H9 (cell line): ENCODE results near the gene GPR137B. TPM values are rescaled to one million over a fixed set of nuclear protein-coding genes. Genes with fewer than 3 reads are reported as not detected.

Source experiments
- DNase-seq: peaks from one replicate; pipeline ENCODE4 v3.0.0-alpha.2; 2017
- H2AFZ ChIP-seq: one replicate; pipeline ENCODE4 v1.6.1; 2013; ENCODE audit warnings: mild to moderate bottlenecking, low read length, control low read depth, moderate library complexity
- H2AK5ac ChIP-seq: 2 replicates; pipeline ENCODE4 v1.6.1; 2013; ENCODE audit warnings: low read length, control low read depth, mixed read lengths; ENCODE audit not compliant: insufficient read length
- H2BK120ac ChIP-seq: one replicate; pipeline ENCODE4 v1.6.1; 2013; ENCODE audit warnings: low read depth, mild to moderate bottlenecking, low read length, control low read depth, inconsistent platforms; ENCODE audit not compliant: poor library complexity, severe bottlenecking
- H2BK12ac ChIP-seq: 2 replicates; pipeline ENCODE4 v1.6.1; 2013; ENCODE audit warnings: low read length, control low read depth, mixed read lengths, low read depth; ENCODE audit not compliant: insufficient read length
- H2BK15ac ChIP-seq: 2 replicates; pipeline ENCODE4 v1.6.1; 2013; ENCODE audit warnings: low read depth, low read length, control low read depth
- H2BK20ac ChIP-seq: one replicate; pipeline ENCODE4 v1.6.1; 2013; ENCODE audit warnings: low read depth, mild to moderate bottlenecking, low read length, control low read depth, inconsistent platforms; ENCODE audit not compliant: poor library complexity, severe bottlenecking
- H2BK5ac ChIP-seq: 2 replicates; pipeline ENCODE4 v1.6.1; 2013; ENCODE audit warnings: low read length, control low read depth, mixed read lengths; ENCODE audit not compliant: insufficient read length
- H3K14ac ChIP-seq: 2 replicates; pipeline ENCODE4 v1.6.1; 2013; ENCODE audit warnings: low read length, control low read depth; ENCODE audit not compliant: insufficient read depth
- H3K18ac ChIP-seq: 2 replicates; pipeline ENCODE4 v1.6.1; 2013; ENCODE audit warnings: low read depth, mild to moderate bottlenecking, mixed read lengths, low read length, control low read depth; ENCODE audit not compliant: insufficient read length
- H3K23ac ChIP-seq: 2 replicates; pipeline ENCODE4 v1.6.1; 2013; ENCODE audit warnings: low read length, control low read depth, mixed read lengths, low read depth; ENCODE audit not compliant: insufficient read length
- H3K23me2 ChIP-seq: 2 replicates; pipeline ENCODE4 v1.6.1; 2013; ENCODE audit warnings: low read depth, mild to moderate bottlenecking, mixed read lengths, low read length, control low read depth; ENCODE audit not compliant: insufficient read length, poor library complexity, severe bottlenecking
- H3K27ac ChIP-seq: 2 replicates; pipeline ENCODE4 v1.5.1; 2013; ENCODE audit warnings: low read length, control low read depth, mixed read lengths, low read depth; ENCODE audit not compliant: insufficient read length
- H3K27me3 ChIP-seq: 2 replicates; pipeline ENCODE4 v1.6.1; 2013; ENCODE audit warnings: low read length, control low read depth, inconsistent platforms; ENCODE audit not compliant: insufficient read depth
- H3K4ac ChIP-seq: 2 replicates; pipeline ENCODE4 v1.6.1; 2013; ENCODE audit warnings: low read depth, mild to moderate bottlenecking, control low read depth, inconsistent platforms, low read length, moderate library complexity
- H3K4me1 ChIP-seq: 2 replicates; pipeline ENCODE4 v1.6.1; 2013; ENCODE audit warnings: low read length, control low read depth, inconsistent platforms; ENCODE audit not compliant: insufficient read depth
- H3K4me2 ChIP-seq: 2 replicates; pipeline ENCODE4 v1.6.1; 2013; ENCODE audit warnings: low read length, control low read depth, mixed read lengths; ENCODE audit not compliant: insufficient read length, insufficient read depth
- H3K56ac ChIP-seq: 2 replicates; pipeline ENCODE4 v1.6.1; 2013; ENCODE audit warnings: low read depth, mild to moderate bottlenecking, mixed read lengths, low read length, control low read depth; ENCODE audit not compliant: insufficient read length
- H3K79me1 ChIP-seq: 2 replicates; pipeline ENCODE4 v1.6.1; 2013; ENCODE audit warnings: low read depth, mild to moderate bottlenecking, moderate library complexity, low read length, control low read depth, inconsistent platforms; ENCODE audit not compliant: insufficient read depth, poor library complexity, severe bottlenecking
- H3K79me2 ChIP-seq: 2 replicates; pipeline ENCODE4 v1.6.1; 2013; ENCODE audit warnings: low read length, control low read depth, inconsistent platforms; ENCODE audit not compliant: insufficient read depth
- H3K9ac ChIP-seq: 2 replicates; pipeline ENCODE4 v1.6.1; 2013; ENCODE audit warnings: low read length, control low read depth, mixed read lengths; ENCODE audit not compliant: insufficient read length; ENCODE audit errors: extremely low read depth
- H3K9me3 ChIP-seq: one replicate; pipeline ENCODE4 v1.6.1; 2013; ENCODE audit warnings: low read depth, low read length, inconsistent platforms; ENCODE audit not compliant: control insufficient read depth
- H3T11ph ChIP-seq: one replicate; pipeline ENCODE4 v1.6.1; 2013; ENCODE audit warnings: mild to moderate bottlenecking, low read length, control low read depth, inconsistent platforms
- H4K20me1 ChIP-seq: one replicate; pipeline ENCODE4 v1.6.1; 2013; ENCODE audit not compliant: control insufficient read depth, insufficient read length, insufficient read depth
- H4K5ac ChIP-seq: 2 replicates; pipeline ENCODE4 v1.6.1; 2013; ENCODE audit warnings: low read depth, mild to moderate bottlenecking, mixed read lengths, low read length, control low read depth; ENCODE audit not compliant: insufficient read length
- H4K8ac ChIP-seq: replicated peaks from 2 replicates; pipeline ENCODE4 v1.6.1; 2013; ENCODE audit warnings: low read length, control low read depth, mixed read lengths, low read depth; ENCODE audit not compliant: insufficient read length
- H4K91ac ChIP-seq: 2 replicates; pipeline ENCODE4 v1.6.1; 2013; ENCODE audit warnings: low read depth, mild to moderate bottlenecking, moderate library complexity, mixed read lengths, low read length, control low read depth; ENCODE audit not compliant: insufficient read length
- H3K27ac Mint-ChIP-seq, 3 experiments: 2 replicates in 2 of 3; 3 replicates in 1 of 3; pipeline ENCODE4 v1.8.0; 2020 to 2021; ENCODE audit warnings: mixed read lengths in 3 of 3, mild to moderate bottlenecking in 1 of 3, moderate library complexity in 1 of 3
- H3K27me3 Mint-ChIP-seq: 2 replicates; pipeline ENCODE4 v1.8.0; 2021; ENCODE audit warnings: low read depth, mild to moderate bottlenecking, moderate library complexity, mixed read lengths
- H3K36me3 Mint-ChIP-seq, 3 experiments: 2 replicates in 2 of 3; 3 replicates in 1 of 3; pipeline ENCODE4 v1.8.0; 2020 to 2021; ENCODE audit warnings: low read depth in 3 of 3, mixed read lengths in 3 of 3; ENCODE audit not compliant: insufficient read depth in 1 of 3
- H3K4me1 Mint-ChIP-seq, 2 experiments: 2 replicates each; pipeline ENCODE4 v1.8.0; 2020; ENCODE audit warnings: mixed read lengths in 2 of 2
- H3K4me3 Mint-ChIP-seq, 2 experiments: 2 replicates in 1 of 2; 3 replicates in 1 of 2; pipeline ENCODE4 v1.8.0; 2020 to 2021; ENCODE audit warnings: mild to moderate bottlenecking in 2 of 2, mixed read lengths in 2 of 2, moderate library complexity in 1 of 2
- H3K9me3 Mint-ChIP-seq, 2 experiments: 2 replicates in 1 of 2; 3 replicates in 1 of 2; pipeline ENCODE4 v1.8.0; 2020; ENCODE audit warnings: mild to moderate bottlenecking in 2 of 2, mixed read lengths in 2 of 2, moderate library complexity in 1 of 2
- WGBS: extraction: QIAGEN DNeasy Blood & Tissue Kit; methylation state at CpG from one replicate; pipeline ENCODE4 v1.1.7; 2013; ENCODE audit warnings: missing lambda C conversion rate, low lambda C conversion rate, mixed read lengths; ENCODE audit not compliant: insufficient read length; ENCODE audit errors: extremely low coverage; 5-methylcytosine and 5-hydroxymethylcytosine counted together
- total RNA-seq: library from RNA; stranded (reverse); gene quantifications from 2 replicates; pipeline ENCODE4 v1.2.1, GENCODE V29; 2021
- TF ChIP-seq, protein P1 (sequence below): fragments of 200-600 bp; sonication (generic); conservative IDR thresholded peaks from 3 replicates; pipeline ENCODE4 v1.8.0; 2021; ENCODE audit warnings: antibody characterized with exemption, mild to moderate bottlenecking

GPR137B gene
- total RNA-seq, 1 experiment from 2014 or later: 5.9 TPM

GRCh38 chr1:236124965-236125364, 17.4 kb upstream of the GPR137B start:
- Histone ChIP-seq H3K23me2 (no peaks in the 10 kb centered on the region), H3K27me3 (no peaks in the 10 kb centered on the region), H2BK12ac (no peak overlapping the region), H3K9ac (no peak overlapping the region), H3K4me1 (no peaks in the 10 kb centered on the region; the same call in 1 of the 2 replicates), H3T11ph (no peak overlapping the region), H2AK5ac (no peak overlapping the region), H3K18ac (no peak overlapping the region), H2BK120ac (no peak overlapping the region), H3K27ac (no peak overlapping the region), H4K91ac (no peak overlapping the region), H4K20me1 (no peaks in the 10 kb centered on the region), H4K8ac (no peak overlapping the region), H2BK20ac (no peak overlapping the region), H2BK5ac (no peak overlapping the region), H3K4me2 (no peak overlapping the region), H3K56ac (no peak overlapping the region), H3K9me3 (no peaks in the 10 kb centered on the region), H4K5ac (no peak overlapping the region), H3K79me1 (no peaks in the 10 kb centered on the region), H2BK15ac (no peak overlapping the region), H3K23ac (no peak overlapping the region), H3K14ac (no peak overlapping the region), H3K4ac (no peak overlapping the region), H2AFZ (no peak overlapping the region), H3K79me2 (no peaks in the 10 kb centered on the region)
- Mint-ChIP-seq H3K27ac (no peak overlapping the region; a peak in 1 of 7 replicates), H3K27me3 (peaks cover 5% of the 10 kb centered on the region; the same call in 1 of the 2 replicates), H3K36me3 (no peaks in the 10 kb centered on the region; a peak in 1 of 7 replicates), H3K4me3 (no peak overlapping the region), H3K4me1 (peaks cover 12 to 16% of the 10 kb centered on the region in 2 experiments), H3K9me3 (no peaks in the 10 kb centered on the region)
- TF ChIP-seq, protein P1, sequence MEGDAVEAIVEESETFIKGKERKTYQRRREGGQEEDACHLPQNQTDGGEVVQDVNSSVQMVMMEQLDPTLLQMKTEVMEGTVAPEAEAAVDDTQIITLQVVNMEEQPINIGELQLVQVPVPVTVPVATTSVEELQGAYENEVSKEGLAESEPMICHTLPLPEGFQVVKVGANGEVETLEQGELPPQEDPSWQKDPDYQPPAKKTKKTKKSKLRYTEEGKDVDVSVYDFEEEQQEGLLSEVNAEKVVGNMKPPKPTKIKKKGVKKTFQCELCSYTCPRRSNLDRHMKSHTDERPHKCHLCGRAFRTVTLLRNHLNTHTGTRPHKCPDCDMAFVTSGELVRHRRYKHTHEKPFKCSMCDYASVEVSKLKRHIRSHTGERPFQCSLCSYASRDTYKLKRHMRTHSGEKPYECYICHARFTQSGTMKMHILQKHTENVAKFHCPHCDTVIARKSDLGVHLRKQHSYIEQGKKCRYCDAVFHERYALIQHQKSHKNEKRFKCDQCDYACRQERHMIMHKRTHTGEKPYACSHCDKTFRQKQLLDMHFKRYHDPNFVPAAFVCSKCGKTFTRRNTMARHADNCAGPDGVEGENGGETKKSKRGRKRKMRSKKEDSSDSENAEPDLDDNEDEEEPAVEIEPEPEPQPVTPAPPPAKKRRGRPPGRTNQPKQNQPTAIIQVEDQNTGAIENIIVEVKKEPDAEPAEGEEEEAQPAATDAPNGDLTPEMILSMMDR: peak; percentile 28; the same call in 1 of the 3 replicates
- no peak for DNase-seq
- WGBS: no CpG with 5 or more reads among the region's 2 CpGs
